Subcutaneous abdominal adipose tissue (tissue), 5 donors: ENCODE results near the gene NIT1.

Source experiments
- H3K27ac ChIP-seq: one replicate; pipeline ENCODE4 v1.7.0; 2013; ENCODE audit warnings: low read depth, mild to moderate bottlenecking, inconsistent platforms, low read length, moderate library complexity
- H3K27me3 ChIP-seq, 5 donors: one replicate each; pipeline ENCODE4 v1.7.0; 2013; ENCODE audit warnings: low read length in 5 of 5, inconsistent platforms in 1 of 5; ENCODE audit not compliant: control insufficient read depth in 5 of 5, insufficient read depth in 4 of 5
- H3K36me3 ChIP-seq, 5 donors: one replicate each; pipeline ENCODE4 v1.7.0; 2013; ENCODE audit warnings: low read length in 5 of 5; ENCODE audit not compliant: control insufficient read depth in 5 of 5, insufficient read depth in 5 of 5
- H3K4me1 ChIP-seq, 5 donors: one replicate each; pipeline ENCODE4 v1.7.0; 2013; ENCODE audit warnings: low read length in 5 of 5, mild to moderate bottlenecking in 3 of 5, moderate library complexity in 1 of 5; ENCODE audit not compliant: control insufficient read depth in 5 of 5, insufficient read depth in 5 of 5
- H3K4me3 ChIP-seq, 5 donors: one replicate each; pipeline ENCODE4 v1.7.0; 2013; ENCODE audit warnings: low read length in 5 of 5, low read depth in 1 of 5
- H3K9ac ChIP-seq, 5 donors: one replicate each; pipeline ENCODE4 v1.7.0; 2013; ENCODE audit warnings: low read length in 5 of 5, mild to moderate bottlenecking in 4 of 5, moderate library complexity in 3 of 5
- H3K9me3 ChIP-seq, 5 donors: one replicate each; pipeline ENCODE4 v1.7.0; 2013; ENCODE audit warnings: low read length in 5 of 5; ENCODE audit not compliant: control insufficient read depth in 5 of 5
- donor health status: healthy.
- donor health status: healthy.
- donor health status: healthy.
- donor health status: healthy.
- donor health status: healthy.

NIT1 gene

DNA sequence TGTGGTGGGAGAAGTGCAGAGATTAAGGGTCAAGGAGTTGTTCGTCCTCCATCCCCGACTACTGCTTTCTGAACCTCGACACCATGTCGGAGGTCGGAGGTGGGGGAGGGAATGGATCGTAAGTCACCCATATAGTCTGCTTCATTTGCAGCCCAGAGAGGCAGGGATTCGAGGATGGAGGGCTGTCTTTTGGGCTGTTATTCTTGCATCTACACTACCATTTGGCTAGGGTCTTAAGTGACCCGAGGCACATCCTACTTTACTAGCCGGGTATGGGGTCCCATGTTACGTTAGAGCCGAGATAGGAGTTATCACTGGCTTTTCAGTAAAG lies 42.0 kb downstream of the NIT1 start:
- Histone ChIP-seq H3K9ac (peak overlapping the region; percentile 52 to 82 (median 78)), H3K9me3 (no peaks in the 10 kb centered on the region), H3K27ac (peak overlapping the region; percentile 79), H3K4me1 (peaks cover 5 to 42% (median 27%) of the 10 kb centered on the region in 5 donors), H3K4me3 (peak overlapping the region; percentile 76 to 93 (median 87)), H3K36me3 (peaks cover 6 to 56% (median 44%) of the 10 kb centered on the region in 5 donors), H3K27me3 (no peaks in the 10 kb centered on the region)

GRCh38 chr1:161160671-161161145 lies 42.8 kb downstream of the NIT1 start:
- peak overlapping the region; percentile 11 for H3K27ac ChIP-seq
- peaks cover 6 to 59% (median 44%) of the 10 kb centered on the region in 5 donors for H3K36me3 ChIP-seq
- no peak overlapping the region for H3K4me3 ChIP-seq
- no peaks in the 10 kb centered on the region for H3K9me3 ChIP-seq
- H3K9ac ChIP-seq = peak overlapping the region in 1 of 5 donors; percentile 71
- H3K4me1 ChIP-seq = peaks cover 5 to 48% (median 32%) of the 10 kb centered on the region in 5 donors
- no peaks in the 10 kb centered on the region for H3K27me3 ChIP-seq

DNA sequence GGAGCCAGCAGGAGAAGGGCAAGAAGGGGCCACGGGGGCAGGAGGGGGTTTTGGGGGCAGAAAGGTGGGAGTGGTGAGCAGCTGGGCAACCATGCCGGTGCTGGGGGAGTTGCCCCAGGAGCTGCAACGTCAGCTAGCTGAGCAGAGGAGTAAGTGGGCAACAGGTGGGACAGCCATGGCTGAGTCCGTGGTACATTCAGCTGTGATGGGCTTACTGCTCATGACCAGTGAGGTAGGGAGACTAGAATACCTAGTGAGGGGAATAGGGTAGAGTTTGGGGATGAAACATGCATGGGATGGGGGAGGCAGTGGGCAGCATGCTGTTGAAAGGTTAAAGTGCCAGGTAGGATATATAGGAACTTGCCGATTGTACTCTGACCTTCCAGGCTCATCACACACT lies 43.7 kb downstream of the NIT1 start:
- Histone ChIP-seq H3K9me3 (no peaks in the 10 kb centered on the region), H3K4me1 (peaks cover 5 to 55% (median 35%) of the 10 kb centered on the region in 5 donors), H3K4me3 (no peak overlapping the region), H3K36me3 (peaks cover 6 to 58% (median 44%) of the 10 kb centered on the region in 5 donors), H3K9ac (peak overlapping the region in 1 of 5 donors; percentile 11), H3K27me3 (no peaks in the 10 kb centered on the region), H3K27ac (no peak overlapping the region)

DNA sequence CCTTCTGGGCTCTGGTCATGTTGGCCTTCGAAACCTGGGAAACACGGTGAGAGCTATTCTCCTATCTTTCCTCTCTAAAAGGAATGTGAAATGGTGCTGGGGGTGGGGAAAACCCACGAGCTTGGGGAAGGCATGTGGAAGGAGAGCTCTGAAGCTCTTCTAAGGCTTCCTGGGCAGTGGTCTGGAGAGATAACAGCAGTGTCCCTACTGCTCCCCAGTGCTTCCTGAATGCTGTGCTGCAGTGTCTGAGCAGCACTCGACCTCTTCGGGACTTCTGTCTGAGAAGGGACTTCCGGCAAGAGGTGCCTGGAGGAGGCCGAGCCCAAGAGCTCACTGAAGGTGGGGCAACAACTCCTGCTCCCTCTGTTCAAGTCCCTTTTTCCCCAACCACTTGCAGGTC lies 44.1 kb downstream of the NIT1 start:
- H3K36me3 ChIP-seq = peaks cover 6 to 54% (median 43%) of the 10 kb centered on the region in 5 donors
- no peaks in the 10 kb centered on the region for H3K9me3 ChIP-seq
- H3K9ac ChIP-seq = peak overlapping the region in 3 of 5 donors; percentile 10 to 23 (median 11)
- H3K4me1 ChIP-seq = peaks cover 7 to 59% (median 39%) of the 10 kb centered on the region in 5 donors
- no peak overlapping the region for H3K27ac ChIP-seq
- no peaks in the 10 kb centered on the region for H3K27me3 ChIP-seq
- no peak overlapping the region for H3K4me3 ChIP-seq

- Histone ChIP-seq H3K36me3 (peaks cover 0 to 50% (median 37%) of the 10 kb centered on the region in 5 donors), H3K9ac (peak overlapping the region in 2 of 5 donors; percentile 3 to 23), H3K9me3 (no peaks in the 10 kb centered on the region), H3K27ac (no peak overlapping the region), H3K4me1 (peaks cover 8 to 63% (median 43%) of the 10 kb centered on the region in 5 donors), H3K4me3 (no peak overlapping the region), H3K27me3 (no peaks in the 10 kb centered on the region)
Measured at GRCh38 chr1:161162806-161163205, 44.9 kb downstream of the NIT1 start.

GRCh38 chr1:161163793-161164192 lies 45.9 kb downstream of the NIT1 start:
- Histone ChIP-seq H3K27me3 (no peaks in the 10 kb centered on the region), H3K9me3 (no peaks in the 10 kb centered on the region), H3K9ac (no peak overlapping the region), H3K36me3 (peaks cover 0 to 50% (median 30%) of the 10 kb centered on the region in 5 donors), H3K4me1 (peaks cover 8 to 60% (median 40%) of the 10 kb centered on the region in 5 donors), H3K27ac (no peak overlapping the region), H3K4me3 (no peak overlapping the region)

- H3K4me3 ChIP-seq = peak overlapping the region; percentile 84 to 96 (median 93)
- H3K9me3 ChIP-seq = no peaks in the 10 kb centered on the region
- no peaks in the 10 kb centered on the region for H3K27me3 ChIP-seq
- H3K27ac ChIP-seq = peak overlapping the region; percentile 85
- H3K9ac ChIP-seq = peak overlapping the region in 4 of 5 donors; percentile 71 to 91 (median 83)
- peaks cover 5 to 51% (median 31%) of the 10 kb centered on the region in 5 donors for H3K4me1 ChIP-seq
- peaks cover 0 to 62% (median 41%) of the 10 kb centered on the region in 5 donors for H3K36me3 ChIP-seq
Measured at GRCh38 chr1:161164901-161165610, 47.2 kb downstream of the NIT1 start.

- peak within 1 kb of the TSS; percentile 84 to 96 (median 93) for H3K4me3 ChIP-seq
- peak within 1 kb of the TSS; percentile 85 for H3K27ac ChIP-seq
- H3K9me3 ChIP-seq = no peaks in the 10 kb centered on the region
- H3K36me3 ChIP-seq = peaks cover 0 to 67% (median 48%) of the 10 kb centered on the region in 5 donors
- peak within 1 kb of the TSS; percentile 71 to 91 (median 85) for H3K9ac ChIP-seq
- no peaks in the 10 kb centered on the region for H3K27me3 ChIP-seq
- H3K4me1 ChIP-seq = peaks cover 5 to 41% (median 23%) of the 10 kb centered on the region in 5 donors
Measured at GRCh38 chr1:161165742-161166668, 48.1 kb downstream of the NIT1 start, which contains the start of gene PPOX. Gene PPOX, plus strand, starts transcription at chr1:161166426. Its CDS starts 422 bp downstream, at chr1:161166848.

GRCh38 chr1:161166669-161167548 lies 49.0 kb downstream of the NIT1 start:
- H3K4me3 ChIP-seq = peak overlapping the region; percentile 84 to 96 (median 93)
- H3K4me1 ChIP-seq = peaks cover 3 to 40% (median 23%) of the 10 kb centered on the region in 5 donors
- H3K27ac ChIP-seq = peak overlapping the region; percentile 85
- H3K9me3 ChIP-seq = no peaks in the 10 kb centered on the region
- peaks cover 0 to 70% (median 52%) of the 10 kb centered on the region in 5 donors for H3K36me3 ChIP-seq
- H3K9ac ChIP-seq = peak overlapping the region; percentile 71 to 91 (median 85)
- no peaks in the 10 kb centered on the region for H3K27me3 ChIP-seq
